K562 (cell line): ENCODE results near the gene CDKN2C. TPM values are rescaled to one million over a fixed set of nuclear protein-coding genes. Genes with fewer than 3 reads are reported as not detected.

Experiments
- ATF2 ChIP-seq: sonication (generic); formaldehyde crosslinking; IDR thresholded peaks from 2 replicates; pipeline ENCODE4 v1.8.1; 2022; ENCODE audit warnings: missing genetic modification reagents
- BHLHE40 ChIP-seq: IDR thresholded peaks from 2 replicates; pipeline ENCODE4 v1.6.1; 2011; ENCODE audit warnings: low read length, improper control_type of control experiment
- FOXO4 ChIP-seq: fragments of 450-650 bp; formaldehyde crosslinking; IDR thresholded peaks from 2 replicates; pipeline ENCODE4 v1.4.0; 2020; ENCODE audit warnings: mild to moderate bottlenecking, moderate library complexity
- HLTF ChIP-seq: fragments of 450-650 bp; IDR thresholded peaks from 2 replicates; pipeline ENCODE4 v1.6.1; 2016
- LARP7 ChIP-seq: fragments of 450-650 bp; IDR thresholded peaks from 2 replicates; pipeline ENCODE4 v1.6.1; 2016
- SMARCA5 ChIP-seq: fragments of 450-650 bp; IDR thresholded peaks from 2 replicates; pipeline ENCODE4 v1.6.1; 2016
- SNRNP70 ChIP-seq: fragments of 200-400 bp; formaldehyde crosslinking; optimal IDR thresholded peaks from 2 replicates; pipeline ENCODE3; 2017; ENCODE audit warnings: low read depth, low read length
- TAF15 ChIP-seq: fragments of 200-400 bp; formaldehyde crosslinking; IDR thresholded peaks from 2 replicates; pipeline ENCODE4 v1.6.1; 2017; ENCODE audit warnings: mild to moderate bottlenecking, low read depth, low read length, moderate library complexity
- TSC22D4 ChIP-seq: fragments of 450-650 bp; IDR thresholded peaks from 2 replicates; pipeline ENCODE4 v1.6.1; 2016; ENCODE audit warnings: missing genetic modification characterization, missing biosample characterization, control low read depth
- ZBED1 ChIP-seq: IDR thresholded peaks from 2 replicates; pipeline ENCODE4 v1.6.1; 2014
- ZEB2 ChIP-seq: fragments of 450-650 bp; IDR thresholded peaks from 2 replicates; pipeline ENCODE4 v1.6.1; 2016
- ZNF707 ChIP-seq: fragments of 250-450 bp; sonication (Bioruptor Pico); conservative IDR thresholded peaks from 2 replicates; pipeline ENCODE4 v1.8.0; 2022; ENCODE audit warnings: inconsistent platforms, mild to moderate bottlenecking, moderate library complexity
- ZNF766 ChIP-seq: fragments of 200-800 bp; sonication (Bioruptor generic); conservative IDR thresholded peaks from 2 replicates; pipeline ENCODE4 v1.6.1; 2016; ENCODE audit warnings: missing genetic modification characterization, missing compliant biosample characterization
- polyA plus RNA-seq, 8 experiments: library from polyadenylated mRNA; depleted of rRNA in 4 of 8; stranded (reverse) in 5 of 8; unstranded in 3 of 8; fragments of >200 nt; fragmentation: Nextera tagmentation in 2 of 8; fragmentation: Illumina TruSeq in 1 of 8; extraction: Ambion mirVana in 2 of 8; extraction: Trizol in 1 of 8; gene quantifications; 2 replicates each; pipeline versions ENCODE4 v1.2.1 to v1.2.3, GENCODE V29; 2011 to 2014; ENCODE audit warnings: inconsistent platforms in 1 of 8, missing spikeins in 1 of 8
- total RNA-seq, 7 experiments: library from RNA; depleted of rRNA in 6 of 7; stranded (reverse); fragments of >200 nt in 6 of 7; fragmentation: Illumina TruSeq in 2 of 7; extraction: Trizol in 2 of 7; gene quantifications; 2 replicates each; pipeline versions ENCODE4 v1.2.1 to v1.2.3, GENCODE V29; 2011 to 2021; ENCODE audit warnings: low replicate concordance in 1 of 7
- TF ChIP-seq, protein P1 (sequence below): fragments of 450-650 bp; IDR thresholded peaks from 2 replicates; pipeline ENCODE4 v1.6.1; 2017; ENCODE audit warnings: antibody characterized with exemption, mild to moderate bottlenecking
- TF ChIP-seq, protein P2 (sequence below): fragments of 450-650 bp; IDR thresholded peaks from one replicate; pipeline ENCODE4 v1.6.1; 2018; ENCODE audit warnings: mild to moderate bottlenecking, moderate library complexity; ENCODE audit not compliant: partially characterized antibody
- TF ChIP-seq, protein P3 (sequence below): fragments of 200-800 bp; sonication (Bioruptor generic); IDR thresholded peaks from 2 replicates; pipeline ENCODE4 v1.6.1; 2017; ENCODE audit warnings: missing genetic modification characterization, missing compliant biosample characterization

CDKN2C gene
- total and polyA plus RNA-seq, 9 of the 15 experiments (the other 6 are each of a cell fraction or from before 2014, with no cell fraction given): 11.9 to 74.3 (median 45.9) TPM

- TF ChIP-seq, protein P1, sequence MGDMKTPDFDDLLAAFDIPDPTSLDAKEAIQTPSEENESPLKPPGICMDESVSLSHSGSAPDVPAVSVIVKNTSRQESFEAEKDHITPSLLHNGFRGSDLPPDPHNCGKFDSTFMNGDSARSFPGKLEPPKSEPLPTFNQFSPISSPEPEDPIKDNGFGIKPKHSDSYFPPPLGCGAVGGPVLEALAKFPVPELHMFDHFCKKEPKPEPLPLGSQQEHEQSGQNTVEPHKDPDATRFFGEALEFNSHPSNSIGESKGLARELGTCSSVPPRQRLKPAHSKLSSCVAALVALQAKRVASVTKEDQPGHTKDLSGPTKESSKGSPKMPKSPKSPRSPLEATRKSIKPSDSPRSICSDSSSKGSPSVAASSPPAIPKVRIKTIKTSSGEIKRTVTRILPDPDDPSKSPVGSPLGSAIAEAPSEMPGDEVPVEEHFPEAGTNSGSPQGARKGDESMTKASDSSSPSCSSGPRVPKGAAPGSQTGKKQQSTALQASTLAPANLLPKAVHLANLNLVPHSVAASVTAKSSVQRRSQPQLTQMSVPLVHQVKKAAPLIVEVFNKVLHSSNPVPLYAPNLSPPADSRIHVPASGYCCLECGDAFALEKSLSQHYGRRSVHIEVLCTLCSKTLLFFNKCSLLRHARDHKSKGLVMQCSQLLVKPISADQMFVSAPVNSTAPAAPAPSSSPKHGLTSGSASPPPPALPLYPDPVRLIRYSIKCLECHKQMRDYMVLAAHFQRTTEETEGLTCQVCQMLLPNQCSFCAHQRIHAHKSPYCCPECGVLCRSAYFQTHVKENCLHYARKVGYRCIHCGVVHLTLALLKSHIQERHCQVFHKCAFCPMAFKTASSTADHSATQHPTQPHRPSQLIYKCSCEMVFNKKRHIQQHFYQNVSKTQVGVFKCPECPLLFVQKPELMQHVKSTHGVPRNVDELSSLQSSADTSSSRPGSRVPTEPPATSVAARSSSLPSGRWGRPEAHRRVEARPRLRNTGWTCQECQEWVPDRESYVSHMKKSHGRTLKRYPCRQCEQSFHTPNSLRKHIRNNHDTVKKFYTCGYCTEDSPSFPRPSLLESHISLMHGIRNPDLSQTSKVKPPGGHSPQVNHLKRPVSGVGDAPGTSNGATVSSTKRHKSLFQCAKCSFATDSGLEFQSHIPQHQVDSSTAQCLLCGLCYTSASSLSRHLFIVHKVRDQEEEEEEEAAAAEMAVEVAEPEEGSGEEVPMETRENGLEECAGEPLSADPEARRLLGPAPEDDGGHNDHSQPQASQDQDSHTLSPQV: no peak
- TF ChIP-seq, protein P2, sequence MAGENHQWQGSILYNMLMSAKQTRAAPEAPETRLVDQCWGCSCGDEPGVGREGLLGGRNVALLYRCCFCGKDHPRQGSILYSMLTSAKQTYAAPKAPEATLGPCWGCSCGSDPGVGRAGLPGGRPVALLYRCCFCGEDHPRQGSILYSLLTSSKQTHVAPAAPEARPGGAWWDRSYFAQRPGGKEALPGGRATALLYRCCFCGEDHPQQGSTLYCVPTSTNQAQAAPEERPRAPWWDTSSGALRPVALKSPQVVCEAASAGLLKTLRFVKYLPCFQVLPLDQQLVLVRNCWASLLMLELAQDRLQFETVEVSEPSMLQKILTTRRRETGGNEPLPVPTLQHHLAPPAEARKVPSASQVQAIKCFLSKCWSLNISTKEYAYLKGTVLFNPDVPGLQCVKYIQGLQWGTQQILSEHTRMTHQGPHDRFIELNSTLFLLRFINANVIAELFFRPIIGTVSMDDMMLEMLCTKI: no peak
- TF ChIP-seq ZNF766 (CRISPR knock-in tag) (peak; percentile 99), TSC22D4 (tag) (no peak), ZEB2 (peak; percentile 52; the same call in 1 of the 2 replicates), TAF15 (no peak), SNRNP70 (no peak), LARP7 (no peak), FOXO4 (CRISPR knock-in tag) (no peak), SMARCA5 (no peak), ATF2 (no peak), ZNF707 (CRISPR knock-in tag) (no peak), ZBED1 (no peak), BHLHE40 (peak; percentile 34; the same call in 1 of the 2 replicates), HLTF (no peak)
- TF ChIP-seq, protein P3, sequence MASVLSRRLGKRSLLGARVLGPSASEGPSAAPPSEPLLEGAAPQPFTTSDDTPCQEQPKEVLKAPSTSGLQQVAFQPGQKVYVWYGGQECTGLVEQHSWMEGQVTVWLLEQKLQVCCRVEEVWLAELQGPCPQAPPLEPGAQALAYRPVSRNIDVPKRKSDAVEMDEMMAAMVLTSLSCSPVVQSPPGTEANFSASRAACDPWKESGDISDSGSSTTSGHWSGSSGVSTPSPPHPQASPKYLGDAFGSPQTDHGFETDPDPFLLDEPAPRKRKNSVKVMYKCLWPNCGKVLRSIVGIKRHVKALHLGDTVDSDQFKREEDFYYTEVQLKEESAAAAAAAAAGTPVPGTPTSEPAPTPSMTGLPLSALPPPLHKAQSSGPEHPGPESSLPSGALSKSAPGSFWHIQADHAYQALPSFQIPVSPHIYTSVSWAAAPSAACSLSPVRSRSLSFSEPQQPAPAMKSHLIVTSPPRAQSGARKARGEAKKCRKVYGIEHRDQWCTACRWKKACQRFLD (CRISPR knock-in tag): no peak
Measured at GRCh38 chr1:50930965-50931737, 38.9 kb upstream of the CDKN2C start (continued).
